GM18499 (cell line): ENCODE data around the gene BCO2.

ENCODE experiments used
- ATAC-seq: cut with Tn5 transposase; IDR thresholded peaks from one replicate; pipeline ENCODE4 v1.9.1; 2021; ENCODE audit warnings: moderate number of reproducible peaks; ENCODE audit not compliant: insufficient read depth, unreplicated experiment

Gene BCO2

GRCh38 chr11:112212290-112212689, 37.0 kb downstream of the BCO2 start:
- ATAC-seq, result no peak

- ATAC-seq, result no peak
These were observed 37.4 kb downstream of the BCO2 start for GRCh38 chr11:112212710-112213109.

GRCh38 chr11:112213753-112214152, 38.4 kb downstream of the BCO2 start:
- ATAC-seq, result no peak

GRCh38 chr11:112215621-112216020, 40.3 kb downstream of the BCO2 start:
- ATAC-seq, result no peak

- ATAC-seq, result no peak
These were observed 41.3 kb downstream of the BCO2 start for GRCh38 chr11:112216561-112217105.

GRCh38 chr11:112219476-112220232, 44.3 kb downstream of the BCO2 start:
- ATAC-seq, result peak; percentile 86

GRCh38 chr11:112221274-112221835, 46.0 kb downstream of the BCO2 start:
- no peak for ATAC-seq

- ATAC-seq, result no peak
These were observed 47.0 kb downstream of the BCO2 start for GRCh38 chr11:112222303-112222702.

GRCh38 chr11:112223121-112223520, 47.8 kb downstream of the BCO2 start:
- no peak for ATAC-seq

- no peak for ATAC-seq
These were observed 48.6 kb downstream of the BCO2 start for GRCh38 chr11:112223754-112224532.

GRCh38 chr11:112225753-112226061, 50.4 kb downstream of the BCO2 start:
- ATAC-seq, result no peak

GRCh38 chr11:112226062-112226830, 50.9 kb downstream of the BCO2 start, which contains the start of gene PTS:
TSS of gene PTS (plus strand) at chr11:112226428. CDS start at chr11:112226444, 16 bp downstream.
- ATAC-seq, result peak; percentile 86

GRCh38 chr11:112226831-112227401, 51.6 kb downstream of the BCO2 start:
- ATAC-seq, result no peak

- no peak for ATAC-seq
These were observed 52.2 kb downstream of the BCO2 start for GRCh38 chr11:112227471-112227870.

- ATAC-seq, result no peak
These were observed 53.4 kb downstream of the BCO2 start for GRCh38 chr11:112228706-112229105.

- ATAC-seq, result no peak
These were observed 53.8 kb downstream of the BCO2 start for GRCh38 chr11:112229159-112229558.

GRCh38 chr11:112229746-112230433, 54.6 kb downstream of the BCO2 start:
- ATAC-seq, result no peak

GRCh38 chr11:112231952-112232351, 56.6 kb downstream of the BCO2 start:
- ATAC-seq, result no peak

- ATAC-seq, result no peak
These were observed 60.6 kb downstream of the BCO2 start for GRCh38 chr11:112235750-112236390.
